ENCODE data around the gene MYBPH. TPM values are rescaled to one million over a fixed set of nuclear protein-coding genes. Genes with fewer than 3 reads are reported as not detected.
A peak's percentile ranks its signal among the peaks of the same experiment; 100 is the strongest.

MYBPH gene
- total RNA-seq, 1 experiment from 2014 or later: not detected

- H3K9ac ChIP-seq (ENCODE audit: extremely low read depth, insufficient read length, low read length): no peak overlapping the region
- WGBS (ENCODE audit: extremely low coverage, insufficient read length, low lambda C conversion rate): no CpG with 5 or more reads among the region's 19 CpGs
Measured at GRCh38 chr1:203216274-203217138, 40.9 kb upstream of the MYBPH start.

More at GRCh38 chr1:203216274-203217138, 40.9 kb upstream of the MYBPH start:
- TF ChIP-seq, protein P1, sequence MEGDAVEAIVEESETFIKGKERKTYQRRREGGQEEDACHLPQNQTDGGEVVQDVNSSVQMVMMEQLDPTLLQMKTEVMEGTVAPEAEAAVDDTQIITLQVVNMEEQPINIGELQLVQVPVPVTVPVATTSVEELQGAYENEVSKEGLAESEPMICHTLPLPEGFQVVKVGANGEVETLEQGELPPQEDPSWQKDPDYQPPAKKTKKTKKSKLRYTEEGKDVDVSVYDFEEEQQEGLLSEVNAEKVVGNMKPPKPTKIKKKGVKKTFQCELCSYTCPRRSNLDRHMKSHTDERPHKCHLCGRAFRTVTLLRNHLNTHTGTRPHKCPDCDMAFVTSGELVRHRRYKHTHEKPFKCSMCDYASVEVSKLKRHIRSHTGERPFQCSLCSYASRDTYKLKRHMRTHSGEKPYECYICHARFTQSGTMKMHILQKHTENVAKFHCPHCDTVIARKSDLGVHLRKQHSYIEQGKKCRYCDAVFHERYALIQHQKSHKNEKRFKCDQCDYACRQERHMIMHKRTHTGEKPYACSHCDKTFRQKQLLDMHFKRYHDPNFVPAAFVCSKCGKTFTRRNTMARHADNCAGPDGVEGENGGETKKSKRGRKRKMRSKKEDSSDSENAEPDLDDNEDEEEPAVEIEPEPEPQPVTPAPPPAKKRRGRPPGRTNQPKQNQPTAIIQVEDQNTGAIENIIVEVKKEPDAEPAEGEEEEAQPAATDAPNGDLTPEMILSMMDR (conservative IDR thresholded peaks at IDR 0.05): peak; percentile 88
- H4K20me1 ChIP-seq (ENCODE audit: control insufficient read depth, insufficient read depth, insufficient read length): no peaks in the 10 kb centered on the region
- no peak overlapping the region for H3T11ph ChIP-seq (ENCODE audit: low read length)
- H2BK12ac ChIP-seq (ENCODE audit: insufficient read length, low read depth, low read length): no peak overlapping the region
- no peak overlapping the region for H3K56ac ChIP-seq (ENCODE audit: insufficient read length, low read depth, low read length)
- no peak overlapping the region for H2BK5ac ChIP-seq (ENCODE audit: insufficient read length, low read length)
- no peaks in the 10 kb centered on the region; a peak in 1 of 5 replicates for H3K9me3 Mint-ChIP-seq
- H3K23me2 ChIP-seq (ENCODE audit: insufficient read length, low read depth, low read length, poor library complexity, severe bottlenecking): no peaks in the 10 kb centered on the region
- peak; percentile 83 for DNase-seq
- no peak overlapping the region for H4K8ac ChIP-seq (replicated peaks; ENCODE audit: insufficient read length, low read depth, low read length)
- peaks cover 10% of the 10 kb centered on the region for H3K27me3 Mint-ChIP-seq (ENCODE audit: low read depth)
- H3K27ac Mint-ChIP-seq: no peak overlapping the region; a peak in 1 of 7 replicates
- no peak overlapping the region for H3K27ac ChIP-seq (ENCODE audit: insufficient read length, low read depth, low read length)
- no peak overlapping the region for H2BK120ac ChIP-seq (ENCODE audit: low read depth, low read length, poor library complexity, severe bottlenecking)
- H3K9me3 ChIP-seq (ENCODE audit: control insufficient read depth, low read depth, low read length): no peaks in the 10 kb centered on the region
- H3K4ac ChIP-seq (ENCODE audit: low read depth, low read length): no peak overlapping the region
- H4K5ac ChIP-seq (ENCODE audit: insufficient read length, low read depth, low read length): no peak overlapping the region
- no peak overlapping the region for H3K18ac ChIP-seq (ENCODE audit: insufficient read length, low read depth, low read length)
- no peak overlapping the region for H2AFZ ChIP-seq (ENCODE audit: low read length)
- H4K91ac ChIP-seq (ENCODE audit: insufficient read length, low read depth, low read length): no peak overlapping the region
- H3K14ac ChIP-seq (ENCODE audit: insufficient read depth, low read length): no peak overlapping the region
- no peaks in the 10 kb centered on the region for H3K79me1 ChIP-seq (ENCODE audit: insufficient read depth, low read depth, low read length, poor library complexity, severe bottlenecking)
- no peaks in the 10 kb centered on the region; a peak in 1 of 7 replicates for H3K36me3 Mint-ChIP-seq (ENCODE audit: insufficient read depth in 1 of 3, low read depth in 3 of 3)
- no peak overlapping the region for H3K23ac ChIP-seq (ENCODE audit: insufficient read length, low read depth, low read length)
- no peak overlapping the region for H3K4me2 ChIP-seq (ENCODE audit: insufficient read depth, insufficient read length, low read length)
- H3K4me1 ChIP-seq (ENCODE audit: insufficient read depth, low read length): no peaks in the 10 kb centered on the region; the same call in 1 of the 2 replicates
- no peak overlapping the region for H2BK15ac ChIP-seq (ENCODE audit: low read depth, low read length)
- peaks cover 13 to 29% of the 10 kb centered on the region in 2 experiments for H3K4me1 Mint-ChIP-seq
- no peak overlapping the region for H2AK5ac ChIP-seq (ENCODE audit: insufficient read length, low read length)
- no peak overlapping the region; a peak in 1 of 5 replicates for H3K4me3 Mint-ChIP-seq
- H2BK20ac ChIP-seq (ENCODE audit: low read depth, low read length, poor library complexity, severe bottlenecking): no peak overlapping the region
- no peaks in the 10 kb centered on the region for H3K27me3 ChIP-seq (ENCODE audit: insufficient read depth, low read length)
- H3K79me2 ChIP-seq (ENCODE audit: insufficient read depth, low read length): no peaks in the 10 kb centered on the region

Data from H9 (cell line).